ENCODE results near the gene LIPK.
A peak's percentile ranks its signal among the peaks of the same experiment; 100 is the strongest.

Gene LIPK

GRCh38 chr10:88682491-88682890, 23.6 kb upstream of the LIPK start:
- H3K4me2 ChIP-seq (ENCODE audit: low read length): no peak overlapping the region
- H3K36me3 ChIP-seq (ENCODE audit: control insufficient read depth, low read length): no peaks in the 10 kb centered on the region
- peaks cover 8% of the 10 kb centered on the region; the same call in 1 of the 2 replicates for H3K27me3 ChIP-seq (ENCODE audit: control insufficient read depth, low read length)
- H3K27ac ChIP-seq (ENCODE audit: low read depth, low read length): no peak overlapping the region
- no peaks in the 10 kb centered on the region for H3F3A ChIP-seq (ENCODE audit: control insufficient read depth, insufficient read depth)
- H3K9me3 ChIP-seq (ENCODE audit: control insufficient read depth, insufficient read depth, low read length): no peaks in the 10 kb centered on the region
- TF ChIP-seq EZH2phosphoT487 (IDR thresholded peaks at IDR 0.05; ENCODE audit: borderline replicate concordance, low read length): no peak
- TF ChIP-seq, protein P1, sequence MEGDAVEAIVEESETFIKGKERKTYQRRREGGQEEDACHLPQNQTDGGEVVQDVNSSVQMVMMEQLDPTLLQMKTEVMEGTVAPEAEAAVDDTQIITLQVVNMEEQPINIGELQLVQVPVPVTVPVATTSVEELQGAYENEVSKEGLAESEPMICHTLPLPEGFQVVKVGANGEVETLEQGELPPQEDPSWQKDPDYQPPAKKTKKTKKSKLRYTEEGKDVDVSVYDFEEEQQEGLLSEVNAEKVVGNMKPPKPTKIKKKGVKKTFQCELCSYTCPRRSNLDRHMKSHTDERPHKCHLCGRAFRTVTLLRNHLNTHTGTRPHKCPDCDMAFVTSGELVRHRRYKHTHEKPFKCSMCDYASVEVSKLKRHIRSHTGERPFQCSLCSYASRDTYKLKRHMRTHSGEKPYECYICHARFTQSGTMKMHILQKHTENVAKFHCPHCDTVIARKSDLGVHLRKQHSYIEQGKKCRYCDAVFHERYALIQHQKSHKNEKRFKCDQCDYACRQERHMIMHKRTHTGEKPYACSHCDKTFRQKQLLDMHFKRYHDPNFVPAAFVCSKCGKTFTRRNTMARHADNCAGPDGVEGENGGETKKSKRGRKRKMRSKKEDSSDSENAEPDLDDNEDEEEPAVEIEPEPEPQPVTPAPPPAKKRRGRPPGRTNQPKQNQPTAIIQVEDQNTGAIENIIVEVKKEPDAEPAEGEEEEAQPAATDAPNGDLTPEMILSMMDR (IDR thresholded peaks at IDR 0.05; ENCODE audit: low read depth, low read length, poor library complexity, severe bottlenecking): no peak
- no peaks in the 10 kb centered on the region for H3K79me2 ChIP-seq (ENCODE audit: control insufficient read depth, low read length)
- H3K4me3 ChIP-seq (ENCODE audit: low read length): no peak overlapping the region
- no peaks in the 10 kb centered on the region for H4K20me1 ChIP-seq (ENCODE audit: control insufficient read depth, insufficient read depth, low read depth, low read length)
- H3K4me1 ChIP-seq (ENCODE audit: control insufficient read depth, low read length): no peaks in the 10 kb centered on the region
- H3K9me2 ChIP-seq (replicated peaks; ENCODE audit: control insufficient read depth, low read length): no peaks in the 10 kb centered on the region

DNA sequence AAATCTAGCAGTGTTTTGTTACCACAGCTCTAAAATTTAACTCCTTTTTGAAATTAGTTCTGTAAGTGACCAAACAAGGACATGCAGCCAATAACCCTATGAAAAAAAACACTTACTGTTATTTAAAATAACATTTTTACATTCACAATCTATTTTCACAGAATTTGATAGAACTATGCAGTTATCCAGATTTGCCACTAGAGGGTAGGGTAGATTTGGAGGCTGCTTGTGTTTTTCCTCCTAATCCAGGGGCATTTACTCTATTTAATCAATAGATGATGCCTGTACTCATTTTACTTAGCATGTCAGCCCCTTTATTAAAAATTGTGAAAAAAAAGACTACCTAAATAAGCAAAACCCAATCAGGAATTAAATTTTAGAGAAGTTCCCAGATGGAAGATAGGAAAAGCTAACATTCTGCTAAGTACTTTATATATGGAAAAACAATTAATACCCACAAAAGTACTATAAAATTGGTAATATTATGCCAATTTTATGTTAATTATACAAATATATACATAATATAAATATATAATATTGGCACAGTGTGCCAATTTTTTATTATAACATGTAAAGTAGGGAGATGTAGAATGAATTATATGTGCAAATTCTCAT, 18.1 kb upstream of the LIPK start:
- TF ChIP-seq, protein P1 (IDR thresholded peaks at IDR 0.05; ENCODE audit: low read depth, low read length, poor library complexity, severe bottlenecking): peak; percentile 78
- no peak for TF ChIP-seq EZH2phosphoT487 (IDR thresholded peaks at IDR 0.05; ENCODE audit: borderline replicate concordance, low read length)
- Histone ChIP-seq H3K4me1 (ENCODE audit: control insufficient read depth, low read length) (no peaks in the 10 kb centered on the region), H3K79me2 (ENCODE audit: control insufficient read depth, low read length) (no peaks in the 10 kb centered on the region), H3K9me2 (replicated peaks; ENCODE audit: control insufficient read depth, low read length) (no peaks in the 10 kb centered on the region), H3F3A (ENCODE audit: control insufficient read depth, insufficient read depth) (no peaks in the 10 kb centered on the region), H3K27me3 (ENCODE audit: control insufficient read depth, low read length) (no peaks in the 10 kb centered on the region; the same call in 1 of the 2 replicates), H3K4me3 (ENCODE audit: low read length) (no peak overlapping the region), H4K20me1 (ENCODE audit: control insufficient read depth, insufficient read depth, low read depth, low read length) (no peaks in the 10 kb centered on the region), H3K27ac (ENCODE audit: low read depth, low read length) (no peak overlapping the region), H3K36me3 (ENCODE audit: control insufficient read depth, low read length) (no peaks in the 10 kb centered on the region), H3K4me2 (ENCODE audit: low read length) (no peak overlapping the region), H3K9me3 (ENCODE audit: control insufficient read depth, insufficient read depth, low read length) (no peaks in the 10 kb centered on the region)

- no peaks in the 10 kb centered on the region for H3K4me1 ChIP-seq (ENCODE audit: control insufficient read depth, low read length)
- no peaks in the 10 kb centered on the region for H3K9me3 ChIP-seq (ENCODE audit: control insufficient read depth, insufficient read depth, low read length)
- H4K20me1 ChIP-seq (ENCODE audit: control insufficient read depth, insufficient read depth, low read depth, low read length): no peaks in the 10 kb centered on the region
- TF ChIP-seq, protein P1 (IDR thresholded peaks at IDR 0.05; ENCODE audit: low read depth, low read length, poor library complexity, severe bottlenecking): no peak
- TF ChIP-seq EZH2phosphoT487 (IDR thresholded peaks at IDR 0.05; ENCODE audit: borderline replicate concordance, low read length): no peak
- H3K36me3 ChIP-seq (ENCODE audit: control insufficient read depth, low read length): no peaks in the 10 kb centered on the region
- H3K4me3 ChIP-seq (ENCODE audit: low read length): no peak overlapping the region
- no peaks in the 10 kb centered on the region for H3K79me2 ChIP-seq (ENCODE audit: control insufficient read depth, low read length)
- H3K4me2 ChIP-seq (ENCODE audit: low read length): no peak overlapping the region
- H3K27me3 ChIP-seq (ENCODE audit: control insufficient read depth, low read length): no peaks in the 10 kb centered on the region; the same call in 1 of the 2 replicates
- H3F3A ChIP-seq (ENCODE audit: control insufficient read depth, insufficient read depth): no peaks in the 10 kb centered on the region
- no peaks in the 10 kb centered on the region for H3K9me2 ChIP-seq (replicated peaks; ENCODE audit: control insufficient read depth, low read length)
- no peak overlapping the region for H3K27ac ChIP-seq (ENCODE audit: low read depth, low read length)
These were observed 16.7 kb upstream of the LIPK start for GRCh38 chr10:88689366-88689765.

All from DOHH2 (cell line).